Stomach smooth muscle (tissue), 2 donors: Measurements from ENCODE around the gene TBC1D16.

ENCODE experiments used
- H3K27ac ChIP-seq: one replicate; pipeline ENCODE4 v1.7.0; 2013; ENCODE audit warnings: mild to moderate bottlenecking, low read length, inconsistent platforms
- H3K27me3 ChIP-seq, 2 donors: one replicate each; pipeline ENCODE4 v1.7.0; 2013; ENCODE audit warnings: low read length in 2 of 2; ENCODE audit not compliant: insufficient read depth in 2 of 2, control insufficient read depth in 1 of 2
- H3K36me3 ChIP-seq, 2 donors: one replicate each; pipeline ENCODE4 v1.7.0; 2013; ENCODE audit warnings: low read length in 2 of 2; ENCODE audit not compliant: control insufficient read depth in 2 of 2, insufficient read depth in 2 of 2
- H3K4me1 ChIP-seq: one replicate; pipeline ENCODE4 v1.7.0; 2013; ENCODE audit warnings: low read length; ENCODE audit not compliant: control insufficient read depth, insufficient read depth
- H3K4me3 ChIP-seq, 2 donors: one replicate each; pipeline ENCODE4 v1.7.0; 2013; ENCODE audit warnings: low read length in 2 of 2
- H3K9ac ChIP-seq, 2 donors: one replicate each; pipeline ENCODE4 v1.7.0; 2013; ENCODE audit warnings: low read length in 2 of 2, mild to moderate bottlenecking in 1 of 2
- H3K9me3 ChIP-seq, 2 donors: one replicate each; pipeline ENCODE4 v1.7.0; 2013; ENCODE audit warnings: low read length in 2 of 2; ENCODE audit not compliant: control insufficient read depth in 2 of 2
- donor health status: healthy.
- donor health status: Pancreatic carcinoma.

The TBC1D16 gene

GRCh38 chr17:79948406-79948944, 87.2 kb downstream of the TBC1D16 start:
- Histone ChIP-seq H3K9me3 (no peaks in the 10 kb centered on the region), H3K36me3 (peaks cover 15 to 19% of the 10 kb centered on the region in 2 donors), H3K27ac (no peak overlapping the region), H3K27me3 (no peaks in the 10 kb centered on the region), H3K4me1 (peaks cover 15% of the 10 kb centered on the region), H3K9ac (no peak overlapping the region), H3K4me3 (no peak overlapping the region)

- Histone ChIP-seq H3K9me3 (no peaks in the 10 kb centered on the region), H3K27ac (no peak overlapping the region), H3K27me3 (no peaks in the 10 kb centered on the region), H3K4me3 (no peak overlapping the region), H3K36me3 (peaks cover 16 to 23% of the 10 kb centered on the region in 2 donors), H3K4me1 (peaks cover 14% of the 10 kb centered on the region), H3K9ac (no peak overlapping the region)
These were observed 88.2 kb downstream of the TBC1D16 start for GRCh38 chr17:79947351-79948031.

GRCh38 chr17:79946352-79947231, 89.1 kb downstream of the TBC1D16 start:
- Histone ChIP-seq H3K27ac (no peak overlapping the region), H3K9me3 (no peaks in the 10 kb centered on the region), H3K9ac (no peak overlapping the region), H3K27me3 (no peaks in the 10 kb centered on the region), H3K4me1 (peaks cover 5% of the 10 kb centered on the region), H3K36me3 (peaks cover 16 to 23% of the 10 kb centered on the region in 2 donors), H3K4me3 (no peak overlapping the region)

- Histone ChIP-seq H3K27me3 (no peaks in the 10 kb centered on the region), H3K9ac (no peak overlapping the region), H3K4me3 (no peak overlapping the region), H3K36me3 (peaks cover 16 to 23% of the 10 kb centered on the region in 2 donors), H3K4me1 (no peaks in the 10 kb centered on the region), H3K27ac (no peak overlapping the region), H3K9me3 (no peaks in the 10 kb centered on the region)
These were observed 89.9 kb downstream of the TBC1D16 start for GRCh38 chr17:79945591-79946255.

GRCh38 chr17:79944821-79945391, 90.8 kb downstream of the TBC1D16 start:
- Histone ChIP-seq H3K27me3 (no peaks in the 10 kb centered on the region), H3K9ac (no peak overlapping the region), H3K4me1 (no peaks in the 10 kb centered on the region), H3K27ac (no peak overlapping the region), H3K4me3 (no peak overlapping the region), H3K36me3 (peaks cover 19 to 27% of the 10 kb centered on the region in 2 donors), H3K9me3 (no peaks in the 10 kb centered on the region)

- peaks cover 25 to 32% of the 10 kb centered on the region in 2 donors for H3K36me3 ChIP-seq
- H3K9me3 ChIP-seq, result no peaks in the 10 kb centered on the region
- H3K27me3 ChIP-seq, result no peaks in the 10 kb centered on the region
- H3K9ac ChIP-seq, result no peak overlapping the region
- no peak overlapping the region for H3K27ac ChIP-seq
- no peaks in the 10 kb centered on the region for H3K4me1 ChIP-seq
- H3K4me3 ChIP-seq, result no peak overlapping the region
These were observed 91.3 kb downstream of the TBC1D16 start for GRCh38 chr17:79944251-79944812.

- Histone ChIP-seq H3K36me3 (peaks cover 26 to 32% of the 10 kb centered on the region in 2 donors), H3K27ac (no peak overlapping the region), H3K4me3 (no peak overlapping the region), H3K9ac (no peak overlapping the region), H3K4me1 (no peaks in the 10 kb centered on the region), H3K9me3 (no peaks in the 10 kb centered on the region), H3K27me3 (no peaks in the 10 kb centered on the region)
These were observed 92.1 kb downstream of the TBC1D16 start for GRCh38 chr17:79943347-79944241.

- H3K4me3 ChIP-seq, result no peak overlapping the region
- H3K4me1 ChIP-seq, result peaks cover under 1% of the 10 kb centered on the region
- peaks cover 26 to 27% of the 10 kb centered on the region in 2 donors for H3K36me3 ChIP-seq
- H3K27ac ChIP-seq, result no peak overlapping the region
- no peak overlapping the region for H3K9ac ChIP-seq
- no peaks in the 10 kb centered on the region for H3K27me3 ChIP-seq
- no peaks in the 10 kb centered on the region for H3K9me3 ChIP-seq
These were observed 92.9 kb downstream of the TBC1D16 start for GRCh38 chr17:79942591-79943346.

GRCh38 chr17:79942011-79942405, 93.7 kb downstream of the TBC1D16 start:
- Histone ChIP-seq H3K27ac (no peak overlapping the region), H3K4me1 (peaks cover 5% of the 10 kb centered on the region), H3K27me3 (no peaks in the 10 kb centered on the region), H3K4me3 (no peak overlapping the region), H3K36me3 (peaks cover 23 to 27% of the 10 kb centered on the region in 2 donors), H3K9me3 (no peaks in the 10 kb centered on the region), H3K9ac (no peak overlapping the region)
